OCI-LY1 (cell line): ENCODE data around the gene FOXF2.

ENCODE experiments used
- H2AFZ ChIP-seq: fragments of 200-600 bp; sonication (generic), shearing (Covaris generic); 2 replicates; pipeline ENCODE4 v1.6.0; 2014; ENCODE audit warnings: antibody characterized with exemption, mild to moderate bottlenecking, low read length
- H3F3A ChIP-seq: fragments of 200-600 bp; sonication (generic), shearing (Covaris generic); 2 replicates; pipeline ENCODE4 v1.6.0; 2014; ENCODE audit warnings: mild to moderate bottlenecking, antibody characterized with exemption, low read length, moderate library complexity; ENCODE audit not compliant: insufficient read depth
- H3K27ac ChIP-seq: fragments of 200-600 bp; sonication (generic); 2 replicates; pipeline ENCODE4 v1.5.1; 2014; ENCODE audit warnings: low read length, mixed run types, mild to moderate bottlenecking, low read depth; ENCODE audit not compliant: poor library complexity, severe bottlenecking
- H3K27me3 ChIP-seq: fragments of 200-600 bp; sonication (generic); 2 replicates; pipeline ENCODE4 v1.6.0; 2014; ENCODE audit warnings: antibody characterized with exemption, mild to moderate bottlenecking, low read length, moderate library complexity; ENCODE audit not compliant: insufficient read depth
- H3K36me3 ChIP-seq: fragments of 200-600 bp; sonication (generic); 2 replicates; pipeline ENCODE4 v1.6.1; 2014; ENCODE audit warnings: mild to moderate bottlenecking, antibody characterized with exemption, low read length, moderate library complexity, mixed read lengths; ENCODE audit not compliant: insufficient read depth
- H3K4me1 ChIP-seq: fragments of 200-600 bp; sonication (generic); 2 replicates; pipeline ENCODE4 v1.5.1; 2014; ENCODE audit warnings: mild to moderate bottlenecking, low read length, moderate library complexity; ENCODE audit not compliant: insufficient read depth, severe bottlenecking
- H3K4me2 ChIP-seq: fragments of 200-600 bp; sonication (generic), shearing (Covaris generic); 2 replicates; pipeline ENCODE4 v1.6.1; 2014; ENCODE audit warnings: low read length
- H3K4me3 ChIP-seq: fragments of 200-600 bp; sonication (generic); 2 replicates; pipeline ENCODE4 v1.5.1; 2014; ENCODE audit warnings: low read length, low read depth, mild to moderate bottlenecking, mixed read lengths; ENCODE audit not compliant: poor library complexity, severe bottlenecking
- H3K79me2 ChIP-seq: fragments of 200-600 bp; shearing (Covaris generic); 2 replicates; pipeline ENCODE4 v1.6.1; 2016; ENCODE audit warnings: mixed run types, low read length, mixed read lengths; ENCODE audit not compliant: insufficient read depth
- H3K9ac ChIP-seq: fragments of 200-600 bp; sonication (generic), shearing (Covaris generic); 2 replicates; pipeline ENCODE4 v1.6.1; 2014; ENCODE audit warnings: mild to moderate bottlenecking, low read length, mixed read lengths
- H3K9me2 ChIP-seq: fragments of 200-600 bp; sonication (generic), shearing (Covaris generic); 2 replicates; pipeline ENCODE4 v1.6.1; 2014; ENCODE audit warnings: low read depth, mild to moderate bottlenecking, low read length, mixed read lengths
- H3K9me3 ChIP-seq: fragments of 200-600 bp; shearing (Covaris generic); 2 replicates; pipeline ENCODE4 v1.6.1; 2014; ENCODE audit warnings: low read length, mixed read lengths
- H4K20me1 ChIP-seq: fragments of 200-600 bp; sonication (generic), shearing (Covaris generic); 2 replicates; pipeline ENCODE4 v1.6.0; 2016; ENCODE audit warnings: mild to moderate bottlenecking, low read length; ENCODE audit not compliant: insufficient read depth
- EZH2 ChIP-seq: fragments of 200-600 bp; sonication (generic), shearing (Covaris generic); IDR thresholded peaks from 2 replicates; pipeline ENCODE4 v1.8.0; 2017; ENCODE audit warnings: borderline replicate concordance, mixed run types, mild to moderate bottlenecking, antibody characterized with exemption, low read length, moderate library complexity, mixed read lengths
- TF ChIP-seq, protein P1 (sequence below): fragments of 200-600 bp; sonication (generic), shearing (Covaris generic); IDR thresholded peaks from 2 replicates; pipeline ENCODE4 v1.5.1; 2017; ENCODE audit warnings: mild to moderate bottlenecking, antibody characterized with exemption, low read length, moderate library complexity, mixed read lengths

FOXF2 gene

DNA sequence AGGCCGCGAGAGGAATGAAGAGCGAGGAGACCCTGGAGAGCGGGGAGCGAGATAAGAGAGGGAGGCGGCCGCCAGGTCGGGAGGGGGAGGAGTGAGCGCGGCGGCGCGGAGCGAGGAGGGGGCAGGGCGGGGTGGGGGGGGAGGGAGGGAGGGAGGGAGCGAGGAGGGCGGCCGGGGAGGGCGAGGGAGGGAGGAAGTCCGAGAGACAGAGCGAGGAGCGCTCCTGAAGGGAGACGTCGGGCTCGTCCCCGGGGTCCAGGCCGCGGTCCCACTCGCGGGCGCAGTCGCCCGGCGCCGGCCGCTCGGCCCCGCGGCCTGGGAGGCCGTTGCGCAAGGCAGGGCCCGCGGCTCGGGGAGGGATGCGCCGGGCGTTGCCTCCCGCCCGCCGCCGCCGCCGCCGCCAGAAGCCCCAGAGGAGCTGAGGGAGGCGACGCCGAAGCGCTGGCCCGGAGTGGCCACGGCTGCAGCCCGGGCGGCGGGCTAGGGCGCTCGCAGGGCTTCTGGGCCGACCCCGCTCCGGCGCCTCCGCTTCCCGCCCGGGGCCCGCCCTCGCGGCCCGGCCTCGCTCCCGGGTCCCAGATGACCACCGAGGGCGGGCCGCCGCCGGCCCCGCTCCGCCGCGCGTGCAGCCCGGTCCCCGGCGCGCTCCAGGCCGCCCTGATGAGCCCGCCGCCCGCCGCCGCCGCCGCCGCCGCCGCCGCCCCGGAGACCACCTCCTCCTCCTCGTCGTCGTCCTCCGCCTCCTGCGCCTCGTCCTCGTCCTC, at the start of gene FOXF2:
TSS of gene FOXF2 (plus strand) at position 208 of the 764 bp plus-strand sequence. CDS start at position 580, 372 bp downstream.
- Histone ChIP-seq H3K36me3 (no peaks in the 10 kb centered on the region), H3K27ac (no peak within 1 kb of the TSS), H3K4me2 (no peak within 1 kb of the TSS), H3K9me2 (no peaks in the 10 kb centered on the region), H3K9me3 (no peaks in the 10 kb centered on the region), H3F3A (no peaks in the 10 kb centered on the region), H3K27me3 (no peaks in the 10 kb centered on the region; the same call in 1 of the 2 replicates), H3K79me2 (no peaks in the 10 kb centered on the region), H4K20me1 (no peaks in the 10 kb centered on the region), H3K4me1 (no peaks in the 10 kb centered on the region), H2AFZ (no peak within 1 kb of the TSS), H3K4me3 (no peak within 1 kb of the TSS), H3K9ac (no peak within 1 kb of the TSS)
- TF ChIP-seq, protein P1, sequence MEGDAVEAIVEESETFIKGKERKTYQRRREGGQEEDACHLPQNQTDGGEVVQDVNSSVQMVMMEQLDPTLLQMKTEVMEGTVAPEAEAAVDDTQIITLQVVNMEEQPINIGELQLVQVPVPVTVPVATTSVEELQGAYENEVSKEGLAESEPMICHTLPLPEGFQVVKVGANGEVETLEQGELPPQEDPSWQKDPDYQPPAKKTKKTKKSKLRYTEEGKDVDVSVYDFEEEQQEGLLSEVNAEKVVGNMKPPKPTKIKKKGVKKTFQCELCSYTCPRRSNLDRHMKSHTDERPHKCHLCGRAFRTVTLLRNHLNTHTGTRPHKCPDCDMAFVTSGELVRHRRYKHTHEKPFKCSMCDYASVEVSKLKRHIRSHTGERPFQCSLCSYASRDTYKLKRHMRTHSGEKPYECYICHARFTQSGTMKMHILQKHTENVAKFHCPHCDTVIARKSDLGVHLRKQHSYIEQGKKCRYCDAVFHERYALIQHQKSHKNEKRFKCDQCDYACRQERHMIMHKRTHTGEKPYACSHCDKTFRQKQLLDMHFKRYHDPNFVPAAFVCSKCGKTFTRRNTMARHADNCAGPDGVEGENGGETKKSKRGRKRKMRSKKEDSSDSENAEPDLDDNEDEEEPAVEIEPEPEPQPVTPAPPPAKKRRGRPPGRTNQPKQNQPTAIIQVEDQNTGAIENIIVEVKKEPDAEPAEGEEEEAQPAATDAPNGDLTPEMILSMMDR: no peak
- TF ChIP-seq EZH2: no peak

DNA sequence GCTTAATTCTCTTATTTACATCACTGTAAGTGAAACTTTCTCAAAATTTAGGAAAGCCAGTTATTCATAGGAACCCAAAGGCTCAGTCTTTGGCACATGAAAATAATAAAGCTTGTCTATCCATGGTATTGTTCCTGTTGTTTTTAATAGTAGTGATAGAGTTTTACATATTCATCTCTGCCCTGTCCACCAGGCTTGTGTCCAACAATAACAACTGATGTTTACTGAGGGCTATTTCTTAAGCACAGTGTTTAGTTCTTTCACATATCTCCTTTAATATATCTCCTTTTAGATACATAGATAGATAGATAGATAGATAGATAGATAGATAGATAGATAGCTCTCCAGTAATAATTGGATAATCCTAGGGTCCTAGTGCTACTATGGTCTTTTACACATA, 43.3 kb upstream of the FOXF2 start:
- no peaks in the 10 kb centered on the region for H3K4me1 ChIP-seq

DNA sequence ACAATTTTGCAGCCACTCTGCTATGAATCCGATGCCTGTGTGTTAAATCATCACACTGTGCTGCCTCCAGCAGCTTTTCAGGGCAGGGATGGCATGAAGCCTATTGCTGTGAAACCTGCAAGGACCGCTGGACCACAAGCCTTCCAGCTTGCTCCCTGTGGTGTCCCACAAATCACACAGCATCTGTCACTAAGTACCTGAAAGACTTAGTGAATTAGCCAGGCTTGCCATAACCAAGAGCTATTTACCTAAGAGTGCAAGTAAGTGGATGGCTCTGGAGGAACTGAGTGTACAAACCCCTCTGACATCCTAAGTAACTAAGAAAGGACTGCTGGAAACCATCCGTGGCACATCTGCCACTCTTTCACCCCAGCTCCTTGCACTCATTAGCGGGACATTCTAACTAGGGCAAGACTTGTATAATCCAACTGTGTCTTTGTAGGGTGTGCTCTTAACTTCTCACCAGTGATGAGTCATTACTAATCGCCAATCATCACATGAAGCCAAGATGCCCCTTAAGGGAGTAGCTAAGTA, 42.8 kb upstream of the FOXF2 start:
- H3K27me3 ChIP-seq: no peaks in the 10 kb centered on the region
- H3K27ac ChIP-seq: no peak overlapping the region
- H3K9me3 ChIP-seq: 0 out of 2 replicates have a peak, but pooled peaks cover 5% of the 10 kb centered on the region
- H3K9ac ChIP-seq: no peak overlapping the region
- no peak for TF ChIP-seq EZH2
- TF ChIP-seq, protein P1: no peak
- no peaks in the 10 kb centered on the region for H3K36me3 ChIP-seq
- H3K4me1 ChIP-seq: no peaks in the 10 kb centered on the region
- no peaks in the 10 kb centered on the region for H3K9me2 ChIP-seq
- no peak overlapping the region for H3K4me3 ChIP-seq
- no peaks in the 10 kb centered on the region for H3K79me2 ChIP-seq
- H4K20me1 ChIP-seq: no peaks in the 10 kb centered on the region
- H2AFZ ChIP-seq: no peak overlapping the region
- H3K4me2 ChIP-seq: no peak overlapping the region
- no peaks in the 10 kb centered on the region for H3F3A ChIP-seq

More for the DNA sequence above, 43.3 kb upstream of the FOXF2 start:
- Histone ChIP-seq H3F3A (no peaks in the 10 kb centered on the region), H4K20me1 (no peaks in the 10 kb centered on the region), H3K9ac (no peak overlapping the region), H3K27me3 (no peaks in the 10 kb centered on the region), H3K27ac (no peak overlapping the region), H3K4me2 (no peak overlapping the region), H3K9me2 (no peaks in the 10 kb centered on the region), H2AFZ (no peak overlapping the region), H3K36me3 (no peaks in the 10 kb centered on the region), H3K79me2 (no peaks in the 10 kb centered on the region), H3K4me3 (no peak overlapping the region), H3K9me3 (no peaks in the 10 kb centered on the region)
- no peak for TF ChIP-seq EZH2
- TF ChIP-seq, protein P1: no peak
